Left lobe of liver (tissue), 2 donors: ENCODE results near the gene ZDHHC16. TPM values are rescaled to one million over a fixed set of nuclear protein-coding genes. Genes with fewer than 3 reads are reported as not detected.
"Not testable (repeated sequence)": the region's sequence is repeated elsewhere in the genome, so short reads cannot be mapped to it uniquely, and the experiment has no call there.

Experiments
- ATAC-seq: fragments of 200-7000 bp; cut with Tn5 transposase; one replicate; pipeline ENCODE4 v1.9.1; 2020; ENCODE audit warnings: mild to moderate bottlenecking, moderate library complexity
- DNase-seq: peaks from one replicate; pipeline ENCODE4 v3.0.0-alpha.2; 2020; ENCODE audit warnings: low spot score
- total RNA-seq: library from RNA; stranded (reverse); gene quantifications from one replicate; pipeline ENCODE4 v1.2.1, GENCODE V29; 2021
- donor health status: DM: no; HTN: no; CAD: no; lungs with moderate emphysema.
- donor health status: DM: no; HTN: yes; CAD: no.

The ZDHHC16 gene
- total RNA-seq, 1 donor from 2014 or later: 25.2 TPM

DNA sequence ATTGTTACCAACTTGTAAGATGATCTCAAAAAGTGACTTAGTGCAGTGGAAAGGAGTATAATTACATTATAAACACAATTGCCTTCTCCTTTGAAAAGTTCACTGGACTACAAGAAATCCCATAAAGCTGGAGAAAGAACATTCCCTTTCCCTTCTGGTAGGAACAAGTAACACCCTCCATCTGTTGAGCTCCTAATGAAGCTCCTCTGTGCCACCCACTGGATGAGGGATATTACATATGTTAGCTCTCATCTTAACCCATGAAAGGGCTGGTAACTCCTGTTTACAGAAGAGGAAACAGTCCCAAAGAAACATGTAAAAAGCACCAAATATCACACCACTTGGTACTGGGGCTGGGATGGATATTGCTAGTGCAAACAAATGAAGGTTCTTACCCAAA, 11.9 kb upstream of the ZDHHC16 start:
- ATAC-seq (no peak), DNase-seq (no peak)

DNA sequence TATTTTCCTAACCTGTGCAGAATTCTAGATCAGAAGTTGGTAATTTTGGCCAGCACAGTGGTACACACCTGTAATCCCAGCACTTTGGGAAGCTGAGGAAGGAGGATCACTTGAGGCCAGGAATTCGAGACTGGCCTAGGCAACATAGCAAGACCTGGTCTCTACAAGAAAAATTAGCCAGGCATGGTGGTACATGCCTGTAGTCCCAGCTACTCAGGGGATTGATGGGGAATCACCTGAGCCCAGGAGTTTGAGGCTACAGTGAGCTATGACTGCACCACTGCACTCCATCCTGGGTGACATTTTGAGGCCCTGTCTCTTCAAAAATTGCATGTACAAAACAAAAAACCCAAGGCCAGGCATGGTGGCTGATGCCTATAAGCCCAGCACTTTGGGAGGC, 11.4 kb upstream of the ZDHHC16 start:
- DNase-seq: no peak
- no peak for ATAC-seq

DNA sequence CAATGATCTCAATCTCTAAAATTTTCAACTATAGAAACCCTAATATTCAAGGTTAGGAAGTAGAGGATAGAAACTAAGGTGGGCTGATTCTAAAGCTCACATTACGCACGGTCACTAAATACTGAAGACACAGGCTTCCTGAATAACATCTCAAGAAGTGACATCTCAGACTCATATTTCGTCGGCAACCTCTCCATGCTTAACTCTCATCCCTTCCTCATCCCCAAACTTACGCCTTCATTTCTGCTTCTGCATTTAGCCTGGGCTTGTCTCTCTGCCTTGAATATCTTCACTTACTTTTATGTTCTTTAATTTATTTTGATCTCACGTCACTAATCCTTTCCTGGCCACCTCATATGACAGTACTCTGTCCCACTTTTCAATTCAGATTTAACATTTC, 10.8 kb upstream of the ZDHHC16 start:
- ATAC-seq: no peak
- no peak for DNase-seq

DNA sequence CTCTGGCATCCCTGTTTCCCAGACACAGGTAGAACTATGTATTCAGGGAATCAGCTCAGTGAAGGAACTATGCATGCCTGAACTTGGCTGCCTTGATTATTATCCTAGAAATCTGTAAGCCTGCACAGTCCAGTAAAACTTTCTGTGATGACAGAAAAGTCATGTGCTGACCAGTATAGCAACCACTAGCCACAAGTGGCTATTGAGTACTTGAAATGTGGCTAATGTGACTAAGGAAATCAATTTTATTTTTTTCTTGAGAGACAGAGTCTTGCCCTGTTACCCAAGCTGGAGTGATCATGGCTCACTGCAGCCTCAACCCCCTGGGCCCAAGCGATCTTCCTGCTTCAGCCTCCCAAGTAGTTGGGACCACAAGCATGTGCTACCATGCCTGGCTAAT, 3.7 kb upstream of the ZDHHC16 start:
- ATAC-seq: no peak
- DNase-seq: no peak

DNA sequence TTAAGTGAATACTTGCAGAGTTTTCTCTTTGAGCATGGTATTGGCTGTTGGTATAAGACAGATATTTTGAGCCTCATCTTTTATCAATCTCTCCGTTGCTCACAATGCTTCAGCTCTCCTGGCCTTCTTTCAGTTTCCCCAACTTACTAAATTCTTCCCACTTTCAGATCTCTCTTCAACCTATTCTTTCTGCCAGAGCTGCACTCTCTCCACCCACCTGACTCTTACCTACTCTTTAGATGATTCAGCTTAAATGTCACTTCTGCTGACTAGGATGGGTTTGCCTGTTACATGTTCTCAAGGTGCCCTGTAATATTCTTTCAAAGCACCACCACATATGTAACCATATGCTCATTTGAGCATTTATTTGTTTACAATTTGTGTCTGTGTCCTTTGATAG, 1.8 kb upstream of the ZDHHC16 start:
- ATAC-seq: no peak

DNA sequence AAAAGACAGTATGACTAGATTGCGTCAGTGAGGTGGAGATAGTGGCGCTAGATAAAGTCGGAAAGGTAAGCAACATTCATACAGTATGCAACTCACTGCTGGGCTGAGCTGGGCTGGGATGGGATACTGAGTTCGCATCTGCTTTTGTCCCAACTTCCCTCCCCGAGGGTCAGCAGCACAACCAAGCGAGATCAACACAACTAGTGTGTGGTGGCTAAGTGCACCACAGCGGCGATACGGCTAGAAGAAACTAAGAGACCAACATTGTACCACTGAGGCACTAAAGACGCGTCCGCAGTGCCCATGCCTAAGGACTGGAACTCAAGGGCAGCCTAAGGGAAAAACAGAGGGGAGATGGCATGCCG, 636 bp upstream of the ZDHHC16 start:
- ATAC-seq (peak; percentile 2), DNase-seq (no peak)

More for the DNA sequence above, 1.8 kb upstream of the ZDHHC16 start:
- no peak for DNase-seq

DNA sequence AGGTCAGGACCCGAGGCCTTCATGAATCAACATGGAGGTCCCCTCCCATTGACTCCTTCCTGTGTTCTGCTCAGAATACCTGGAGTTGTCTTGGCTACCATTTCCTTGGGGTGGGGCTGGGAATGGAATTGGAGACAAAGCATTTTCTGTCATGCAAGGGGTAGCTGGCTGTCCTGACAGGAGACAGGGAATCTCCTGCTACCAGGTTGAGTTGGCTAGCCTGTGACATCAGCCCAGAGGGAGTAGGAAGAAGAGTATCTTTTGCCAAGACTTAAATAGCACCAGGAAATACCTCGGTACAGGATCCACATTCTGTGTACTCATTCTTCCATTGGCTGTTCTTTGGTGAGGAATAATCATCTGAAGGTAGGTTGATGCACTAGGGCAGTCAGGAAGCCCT, 4.9 kb downstream of the ZDHHC16 start:
- ATAC-seq (no peak), DNase-seq (no peak)

GRCh38 chr10:97451605-97452004, 5.6 kb downstream of the ZDHHC16 start:
- ATAC-seq (no peak), DNase-seq (no peak)

- DNase-seq (no peak), ATAC-seq (no peak)
These were observed 6.4 kb downstream of the ZDHHC16 start for GRCh38 chr10:97452352-97452751.

GRCh38 chr10:97454330-97455036, 8.5 kb downstream of the ZDHHC16 start:
- peak; percentile 77 for ATAC-seq

GRCh38 chr10:97456034-97456685, 10.2 kb downstream of the ZDHHC16 start:
- ATAC-seq (no peak), DNase-seq (no peak)

More at GRCh38 chr10:97454330-97455036, 8.5 kb downstream of the ZDHHC16 start:
- DNase-seq: peak; percentile 59

DNA sequence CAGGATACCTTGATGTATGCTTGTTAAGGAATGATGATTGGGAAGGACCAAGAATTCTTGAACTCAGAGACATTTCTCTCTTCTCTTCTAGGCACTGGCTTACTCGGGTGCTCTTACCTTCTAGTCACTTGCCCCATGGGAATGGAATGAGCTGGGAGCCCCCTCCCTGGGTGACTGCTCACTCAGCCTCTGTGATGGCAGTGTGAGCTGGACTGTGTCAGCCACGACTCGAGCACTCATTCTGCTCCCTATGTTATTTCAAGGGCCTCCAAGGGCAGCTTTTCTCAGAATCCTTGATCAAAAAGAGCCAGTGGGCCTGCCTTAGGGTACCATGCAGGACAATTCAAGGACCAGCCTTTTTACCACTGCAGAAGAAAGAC, 10.7 kb downstream of the ZDHHC16 start:
- no peak for ATAC-seq
- DNase-seq: no peak

- no peak for ATAC-seq
- DNase-seq: no peak
These were observed 13.1 kb downstream of the ZDHHC16 start for GRCh38 chr10:97459111-97459510.

DNA sequence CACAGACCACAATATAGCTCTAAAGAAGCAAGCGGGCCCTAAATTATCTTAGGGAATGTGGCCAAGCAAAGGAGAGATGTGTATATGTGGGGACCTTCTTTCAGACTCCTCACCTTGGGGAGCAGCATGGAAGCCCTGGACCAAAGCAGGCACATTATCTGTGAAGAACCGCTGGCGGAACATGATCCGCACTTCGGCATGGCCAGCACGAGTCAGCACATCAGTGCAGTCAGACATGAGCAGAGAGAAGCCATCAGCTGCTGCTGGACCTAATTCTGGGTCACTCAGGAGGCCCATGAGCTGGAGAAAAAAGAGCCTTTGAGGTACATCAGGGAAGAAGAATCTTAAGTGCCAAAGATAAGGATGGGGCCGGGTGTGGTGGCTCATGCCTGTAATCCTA, 14.0 kb downstream of the ZDHHC16 start:
- ATAC-seq (no peak), DNase-seq (no peak)

- ATAC-seq: no peak
These were observed 16.3 kb downstream of the ZDHHC16 start for GRCh38 chr10:97462309-97462708.

DNA sequence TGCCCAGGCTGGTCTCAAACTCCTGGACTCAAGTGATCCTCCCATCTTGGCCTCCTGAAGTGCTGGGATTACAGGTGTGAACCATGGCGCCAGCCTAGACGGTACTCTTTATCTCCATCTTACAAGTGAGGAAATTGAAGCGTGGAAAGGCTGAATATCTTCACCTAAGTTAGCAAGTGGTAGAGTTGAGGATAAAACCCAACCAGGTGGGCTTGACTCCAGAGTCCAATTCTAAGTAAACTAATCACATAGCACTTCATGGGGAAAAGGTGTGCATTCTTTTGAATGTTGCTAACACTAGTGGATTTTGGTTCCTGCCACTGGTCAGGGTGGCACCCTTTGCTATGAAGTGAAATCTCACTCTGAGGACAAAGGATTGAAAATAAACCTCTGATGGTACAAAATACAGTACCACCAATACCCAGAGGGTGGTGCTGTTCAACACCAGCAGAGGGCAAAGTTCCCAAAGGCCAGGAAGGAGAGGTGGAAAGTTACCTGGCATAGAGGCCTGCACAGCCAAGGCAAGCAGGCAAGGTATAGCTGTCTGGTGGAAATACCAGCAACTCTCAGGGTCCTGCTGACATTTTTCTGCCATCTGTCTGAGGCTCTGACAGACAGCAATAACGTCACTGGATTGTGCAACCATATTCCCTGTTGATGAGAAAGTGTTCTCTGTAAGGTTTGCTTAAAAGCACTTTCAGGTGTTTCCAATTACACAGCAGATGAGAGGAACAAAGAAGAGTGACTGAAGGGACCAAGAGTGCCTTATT, 17.6 kb downstream of the ZDHHC16 start:
- DNase-seq (peak; percentile 61), ATAC-seq (peak; percentile 96)

More at GRCh38 chr10:97462309-97462708, 16.3 kb downstream of the ZDHHC16 start:
- no peak for DNase-seq

GRCh38 chr10:97464226-97464625, 18.3 kb downstream of the ZDHHC16 start:
- DNase-seq (no peak), ATAC-seq (no peak)

DNA sequence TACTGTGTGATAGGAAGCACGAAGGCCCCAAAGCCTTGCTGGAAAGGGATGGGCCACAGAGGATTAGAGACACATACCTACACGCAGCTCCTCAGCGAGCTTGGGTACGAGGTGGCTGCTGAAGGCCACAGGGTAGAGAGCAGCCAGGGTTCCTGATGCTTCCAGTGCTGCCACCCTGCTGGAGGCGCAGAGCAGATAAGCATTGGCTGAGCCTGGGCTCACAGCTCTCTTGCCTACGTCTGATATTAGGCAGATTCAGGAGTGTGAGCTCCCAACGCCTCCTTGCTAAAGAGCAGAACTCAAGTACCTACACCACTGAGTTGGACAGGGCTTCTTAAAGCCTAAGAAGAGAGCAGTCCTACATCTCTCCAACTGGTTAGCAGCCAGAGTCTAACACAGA, 20.0 kb downstream of the ZDHHC16 start:
- DNase-seq (no peak), ATAC-seq (no peak)

GRCh38 chr10:97466755-97467154, 20.8 kb downstream of the ZDHHC16 start:
- ATAC-seq (no peak), DNase-seq (no peak)

DNA sequence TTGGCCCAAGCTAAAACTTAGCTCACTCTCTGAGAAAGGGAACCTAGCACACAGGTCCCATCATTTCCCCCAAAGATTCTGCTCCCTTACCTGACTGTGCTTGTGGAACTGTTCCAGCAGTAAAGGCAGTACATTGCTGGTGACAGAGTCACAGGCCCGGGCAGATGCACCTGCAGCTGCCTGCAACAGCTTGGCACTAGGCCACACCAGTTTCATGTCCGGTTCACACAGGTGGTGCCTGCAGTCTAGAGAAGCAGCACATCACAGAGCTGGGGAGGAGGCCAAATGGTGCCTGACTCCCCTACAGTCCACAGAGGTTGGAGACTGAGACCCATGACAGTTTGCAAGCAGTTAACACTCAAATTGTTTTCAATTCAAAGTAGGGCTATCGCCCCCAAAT, 22.2 kb downstream of the ZDHHC16 start:
- DNase-seq: no peak
- ATAC-seq: no peak

GRCh38 chr10:97468781-97469180, 22.8 kb downstream of the ZDHHC16 start:
- not testable (repeated sequence) for ATAC-seq, DNase-seq

GRCh38 chr10:97474918-97475317, 28.9 kb downstream of the ZDHHC16 start:
- no peak for DNase-seq

More at GRCh38 chr10:97474918-97475317, 28.9 kb downstream of the ZDHHC16 start:
- no peak for ATAC-seq
